Uterus (tissue), 4 donors: Measurements from ENCODE around the gene CAMK2B. TPM values are rescaled to one million over a fixed set of nuclear protein-coding genes. Genes with fewer than 3 reads are reported as not detected.

Experiments used
- DNase-seq, 2 donors: peaks; one replicate each; pipeline ENCODE4 v3.0.0-alpha.2; 2019 to 2020
- H3K27ac ChIP-seq, 2 donors: fragments of 200-600 bp; sonication (generic); 1 replicate in 1 of 2; 2 replicates in 1 of 2; pipeline ENCODE4 v1.5.1; 2016 to 2018
- H3K27me3 ChIP-seq, 2 donors: fragments of 200-600 bp; sonication (generic); one replicate each; pipeline ENCODE4 v1.5.1; 2018 to 2019; ENCODE audit warnings: control low read depth in 1 of 2
- H3K36me3 ChIP-seq, 2 donors: fragments of 200-600 bp; sonication (generic); one replicate each; pipeline ENCODE4 v1.5.1; 2019; ENCODE audit warnings: control low read depth in 1 of 2
- H3K4me1 ChIP-seq, 2 donors: fragments of 200-600 bp; sonication (generic); one replicate each; pipeline ENCODE4 v1.5.1; 2018 to 2019; ENCODE audit warnings: control low read depth in 1 of 2
- H3K4me3 ChIP-seq, 2 donors: fragments of 200-600 bp; sonication (generic); 1 replicate in 1 of 2; 2 replicates in 1 of 2; pipeline ENCODE4 v1.5.1; 2018 to 2019; ENCODE audit warnings: mild to moderate bottlenecking in 1 of 2
- H3K9me3 ChIP-seq, 2 donors: fragments of 200-600 bp; sonication (generic); one replicate each; pipeline ENCODE4 v1.5.1; 2019; ENCODE audit warnings: control low read depth in 1 of 2
- POLR2A ChIP-seq, 2 donors: fragments of 450-650 bp; IDR thresholded peaks; one replicate each; pipeline ENCODE4 v1.6.1; 2016; ENCODE audit warnings: antibody characterized with exemption in 2 of 2, mild to moderate bottlenecking in 1 of 2, moderate library complexity in 1 of 2
- intact Hi-C: fragments of 100-400 bp; cut with DNase I; formaldehyde crosslinking; loops from one replicate; pipeline ENCODE4 v1.15.1; 2023; ENCODE audit warnings: low total_unique reads
- total RNA-seq, 4 donors: library from RNA; depleted of rRNA in 3 of 4; stranded (reverse); fragments of >200 nt in 3 of 4; gene quantifications; one replicate each; pipeline versions ENCODE4 v1.1.0 to v1.2.4, GENCODE V29; 2014 to 2023
- TF ChIP-seq, protein P1 (sequence below), 4 experiments: fragments of 200-600 bp in 2 of 4; fragments of 450-650 bp in 2 of 4; sonication (generic) in 2 of 4; IDR thresholded peaks; one replicate each; pipeline ENCODE4 v1.5.1; 2016 to 2019; ENCODE audit warnings: antibody characterized with exemption in 4 of 4, mild to moderate bottlenecking in 2 of 4, moderate library complexity in 1 of 4
- donor health status: DM: yes; HTN: yes; CAD: no.

CAMK2B gene
- total RNA-seq, 4 donors from 2014 or later = 0.40 to 1.1 TPM; not detected in 2

DNA sequence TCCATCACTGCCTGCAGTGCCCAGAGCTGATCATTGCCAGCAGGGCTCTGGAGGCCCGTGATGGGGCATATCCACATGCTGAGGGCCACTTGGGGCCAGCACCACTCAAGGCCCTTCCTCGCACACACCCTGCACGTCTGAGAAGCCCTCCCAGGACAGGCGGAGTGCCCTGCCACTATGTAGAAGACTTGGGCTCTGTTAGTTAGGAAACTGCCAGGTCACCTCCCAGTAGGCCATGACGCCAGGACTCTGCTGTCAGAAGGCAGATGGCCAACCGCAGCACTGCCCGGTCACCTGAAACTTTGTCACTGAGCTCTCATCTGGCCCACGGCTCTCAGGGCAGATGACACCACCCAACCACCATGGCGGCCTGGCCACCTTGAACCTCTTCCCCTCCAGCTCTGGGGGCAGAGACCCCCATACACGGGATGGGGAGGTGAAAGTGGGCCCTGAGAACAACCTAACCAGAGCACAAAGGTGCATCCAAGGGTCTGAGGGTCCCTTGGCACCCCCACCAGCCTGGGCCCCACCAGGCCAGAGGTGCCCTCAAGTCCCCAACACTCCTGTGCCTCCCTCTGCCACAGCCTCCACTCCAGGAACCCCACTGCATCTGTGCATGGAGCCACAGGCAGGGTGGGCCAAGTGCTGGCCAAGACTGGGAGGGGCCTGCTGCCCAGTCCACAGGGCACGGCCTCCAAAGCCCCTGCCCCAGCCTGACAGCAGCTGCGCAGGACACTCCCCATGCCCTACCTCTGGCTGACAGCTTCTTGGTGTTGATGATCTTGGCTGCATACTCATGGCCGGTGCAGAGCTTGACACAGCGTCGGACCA, 41.8 kb downstream of the CAMK2B start:
- intact Hi-C loops = no loop called here
- Histone ChIP-seq H3K9me3 (no peaks in the 10 kb centered on the region), H3K27ac (no peak overlapping the region), H3K36me3 (no peaks in the 10 kb centered on the region), H3K4me1 (no peaks in the 10 kb centered on the region), H3K4me3 (no peak overlapping the region), H3K27me3 (no peaks in the 10 kb centered on the region)
- TF ChIP-seq, protein P1, sequence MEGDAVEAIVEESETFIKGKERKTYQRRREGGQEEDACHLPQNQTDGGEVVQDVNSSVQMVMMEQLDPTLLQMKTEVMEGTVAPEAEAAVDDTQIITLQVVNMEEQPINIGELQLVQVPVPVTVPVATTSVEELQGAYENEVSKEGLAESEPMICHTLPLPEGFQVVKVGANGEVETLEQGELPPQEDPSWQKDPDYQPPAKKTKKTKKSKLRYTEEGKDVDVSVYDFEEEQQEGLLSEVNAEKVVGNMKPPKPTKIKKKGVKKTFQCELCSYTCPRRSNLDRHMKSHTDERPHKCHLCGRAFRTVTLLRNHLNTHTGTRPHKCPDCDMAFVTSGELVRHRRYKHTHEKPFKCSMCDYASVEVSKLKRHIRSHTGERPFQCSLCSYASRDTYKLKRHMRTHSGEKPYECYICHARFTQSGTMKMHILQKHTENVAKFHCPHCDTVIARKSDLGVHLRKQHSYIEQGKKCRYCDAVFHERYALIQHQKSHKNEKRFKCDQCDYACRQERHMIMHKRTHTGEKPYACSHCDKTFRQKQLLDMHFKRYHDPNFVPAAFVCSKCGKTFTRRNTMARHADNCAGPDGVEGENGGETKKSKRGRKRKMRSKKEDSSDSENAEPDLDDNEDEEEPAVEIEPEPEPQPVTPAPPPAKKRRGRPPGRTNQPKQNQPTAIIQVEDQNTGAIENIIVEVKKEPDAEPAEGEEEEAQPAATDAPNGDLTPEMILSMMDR (IDR thresholded peaks at IDR 0.05) = no peak
- TF ChIP-seq POLR2A (IDR thresholded peaks at IDR 0.05) = no peak
- peak; percentile 6 to 10 for DNase-seq

DNA sequence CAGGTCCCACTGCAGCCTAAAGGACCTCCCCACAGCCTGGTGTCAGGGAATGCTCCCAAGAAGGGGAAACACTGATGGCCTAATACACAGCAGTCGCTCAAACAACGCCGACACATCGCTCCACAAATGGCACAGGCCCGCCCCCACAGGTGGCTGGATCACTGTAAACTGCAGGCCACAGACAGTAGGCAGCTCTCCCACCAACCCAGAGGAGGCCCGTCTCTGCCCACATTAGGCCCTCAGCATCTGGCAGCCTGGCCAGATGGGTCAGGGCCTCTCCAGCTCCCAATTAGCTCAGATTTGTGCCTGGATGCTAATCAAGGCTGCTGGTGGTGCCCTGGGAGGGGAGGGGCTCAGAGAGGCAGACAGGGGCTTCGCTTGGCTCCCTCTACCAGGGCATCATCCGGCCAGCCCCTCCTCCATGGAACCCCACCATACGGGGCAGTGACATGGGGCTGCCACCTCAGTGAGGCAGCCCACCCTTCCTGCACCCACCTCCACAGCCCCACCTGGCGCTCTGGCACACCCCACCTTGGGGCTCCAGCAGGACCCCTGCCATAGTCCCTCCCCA, 42.7 kb downstream of the CAMK2B start:
- Histone ChIP-seq H3K27ac (no peak overlapping the region), H3K27me3 (no peaks in the 10 kb centered on the region), H3K4me1 (no peaks in the 10 kb centered on the region), H3K4me3 (no peak overlapping the region), H3K36me3 (no peaks in the 10 kb centered on the region), H3K9me3 (no peaks in the 10 kb centered on the region)
- TF ChIP-seq POLR2A (IDR thresholded peaks at IDR 0.05) = no peak
- TF ChIP-seq, protein P1 (IDR thresholded peaks at IDR 0.05) = no peak
- intact Hi-C loops = no loop called here
- peak in 1 of 2 donors; percentile 6 for DNase-seq

DNA sequence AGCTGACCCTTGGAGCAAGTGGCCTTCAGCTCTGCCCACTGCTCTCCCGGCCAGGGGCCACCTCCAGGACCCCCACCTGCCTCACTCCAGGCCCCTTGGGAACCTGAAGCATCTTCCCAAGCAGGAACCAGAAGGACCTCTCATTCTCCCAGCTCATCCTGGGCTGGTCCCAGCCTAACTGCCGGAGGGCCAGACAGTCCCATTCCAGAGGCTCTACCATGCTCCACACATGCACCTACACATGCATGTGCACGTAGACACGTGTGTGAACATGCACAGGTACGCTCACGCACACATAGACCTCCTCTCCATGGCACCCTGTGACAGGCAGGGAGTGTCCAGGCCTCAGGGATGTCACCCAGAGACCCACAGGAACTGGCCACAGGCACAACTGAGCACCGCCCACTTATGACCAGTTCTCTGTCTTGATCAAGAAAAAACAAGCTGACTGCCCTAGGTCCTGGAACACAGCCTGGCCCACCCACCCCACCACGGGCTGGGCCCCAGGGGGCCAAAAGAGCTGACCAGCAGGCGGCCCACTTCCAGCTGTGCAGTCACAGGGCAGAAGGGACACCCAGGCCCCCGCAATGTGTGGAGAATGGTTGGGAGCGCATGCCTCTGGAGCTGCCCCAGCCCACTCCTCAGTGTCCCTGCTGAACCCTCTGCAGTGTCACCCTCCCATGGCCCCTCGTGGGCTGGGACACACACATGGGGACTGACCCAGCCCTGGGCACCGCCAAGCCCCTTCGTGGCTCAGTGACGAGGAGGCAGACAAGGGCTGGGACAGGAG, 43.4 kb downstream of the CAMK2B start:
- Histone ChIP-seq H3K27me3 (no peaks in the 10 kb centered on the region), H3K9me3 (no peaks in the 10 kb centered on the region), H3K4me1 (no peaks in the 10 kb centered on the region), H3K4me3 (no peak overlapping the region), H3K27ac (no peak overlapping the region), H3K36me3 (no peaks in the 10 kb centered on the region)
- TF ChIP-seq, protein P1 (IDR thresholded peaks at IDR 0.05) = no peak
- TF ChIP-seq POLR2A (IDR thresholded peaks at IDR 0.05) = no peak
- intact Hi-C loops = no loop called here
- peak; percentile 8 to 11 for DNase-seq

DNA sequence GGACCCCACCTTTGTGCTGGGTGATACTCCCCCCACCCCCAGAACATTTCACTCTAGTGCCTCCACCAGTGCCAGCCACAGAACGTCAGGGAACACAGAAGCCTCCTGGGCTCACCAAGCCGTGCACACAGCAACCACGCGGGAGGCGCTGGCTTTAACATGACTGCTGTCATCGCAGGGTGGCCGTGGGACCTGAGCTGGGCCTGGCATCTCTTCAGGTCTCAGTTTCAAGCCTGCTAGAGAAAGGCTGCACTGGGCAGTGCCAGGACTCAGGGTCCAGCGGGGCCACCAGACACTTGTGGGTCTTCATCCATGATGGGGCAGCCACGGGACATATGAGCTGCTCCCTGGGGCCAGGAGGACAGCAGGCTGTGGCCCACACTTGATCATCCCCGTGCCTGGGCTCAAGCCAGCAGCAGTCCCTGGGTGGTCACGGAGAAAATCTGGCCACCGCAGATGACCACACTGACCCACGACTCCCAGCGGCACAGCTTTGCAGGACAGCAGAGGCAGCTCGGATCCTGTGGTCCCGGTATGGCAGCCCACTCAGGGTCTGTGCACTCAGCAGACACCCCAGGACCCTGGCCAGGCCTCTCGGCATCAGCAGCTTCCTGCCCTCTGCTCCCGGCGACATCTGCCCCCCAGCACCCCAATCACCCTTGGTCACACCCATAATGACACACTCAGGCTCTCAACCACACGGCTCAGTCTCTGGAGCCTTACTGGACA, 44.2 kb downstream of the CAMK2B start:
- Histone ChIP-seq H3K27me3 (no peaks in the 10 kb centered on the region), H3K4me3 (no peak overlapping the region), H3K9me3 (no peaks in the 10 kb centered on the region), H3K27ac (no peak overlapping the region), H3K36me3 (no peaks in the 10 kb centered on the region), H3K4me1 (no peaks in the 10 kb centered on the region)
- peak; percentile 5 to 6 for DNase-seq
- intact Hi-C loops = no loop called here
- TF ChIP-seq, protein P1 (IDR thresholded peaks at IDR 0.05) = no peak
- TF ChIP-seq POLR2A (IDR thresholded peaks at IDR 0.05) = no peak
